ENCODE measurements around the gene CDH4. TPM values are rescaled to one million over a fixed set of nuclear protein-coding genes. Genes with fewer than 3 reads are reported as not detected.

CDH4 gene
- total RNA-seq, 1 experiment from 2014 or later: 5.3 TPM

GRCh38 chr20:61661025-61661424 is 409.0 kb downstream of the CDH4 start (continued):
- no peak for TF ChIP-seq ATF6 (CRISPR knock-in tag; IDR thresholded peaks at IDR 0.05)
- TF ChIP-seq, protein P1, sequence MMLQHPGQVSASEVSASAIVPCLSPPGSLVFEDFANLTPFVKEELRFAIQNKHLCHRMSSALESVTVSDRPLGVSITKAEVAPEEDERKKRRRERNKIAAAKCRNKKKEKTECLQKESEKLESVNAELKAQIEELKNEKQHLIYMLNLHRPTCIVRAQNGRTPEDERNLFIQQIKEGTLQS (CRISPR knock-in tag; conservative IDR thresholded peaks at IDR 0.05): no peak
- TF ChIP-seq ETV6 (CRISPR knock-in tag; IDR thresholded peaks at IDR 0.05): no peak
- TF ChIP-seq USF2 (CRISPR knock-in tag; IDR thresholded peaks at IDR 0.05): no peak

DNA sequence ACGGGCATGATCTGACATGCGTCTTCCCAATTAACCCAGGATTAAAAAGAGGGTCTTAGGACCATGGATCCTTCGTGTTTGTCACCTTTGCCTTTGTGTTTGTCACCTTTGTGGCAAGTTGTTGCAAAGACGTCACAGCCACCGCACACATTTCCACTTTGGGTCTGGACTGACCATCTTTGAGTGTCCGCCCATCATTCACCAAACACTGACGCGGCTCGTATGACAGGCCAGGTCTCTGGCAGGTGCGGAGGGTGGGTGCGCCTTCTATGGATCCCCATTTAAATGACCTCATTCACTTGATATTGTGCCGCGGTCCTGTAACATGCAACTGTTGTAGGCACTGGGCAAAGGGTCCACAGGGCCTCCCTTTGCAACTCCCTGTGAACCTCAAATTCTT is 409.5 kb downstream of the CDH4 start:
- Mint-ChIP-seq H3K4me1 (no peaks in the 10 kb centered on the region), H3K27me3 (ENCODE audit: low read depth) (peaks cover 13% of the 10 kb centered on the region), H3K27ac (no peak overlapping the region), H3K36me3 (no peaks in the 10 kb centered on the region), H3K4me3 (no peak overlapping the region), H3K9me3 (no peaks in the 10 kb centered on the region)
- CTCF ChIA-PET: interaction anchor here (0.6 kb wide), 1 partner anchor 259 kb away, joined by 3 read pairs; no protein-coding TSS in a partner anchor
- POLR2A ChIA-PET: no interaction called here
- no peak for DNase-seq (ENCODE audit: low spot score)
- ATAC-seq: no peak
- TF ChIP-seq NFATC4 (CRISPR knock-in tag; IDR thresholded peaks at IDR 0.05): no peak
- TF ChIP-seq TP53 (CRISPR knock-in tag; IDR thresholded peaks at IDR 0.05): no peak
- TF ChIP-seq MAX (CRISPR knock-in tag; IDR thresholded peaks at IDR 0.05): no peak

GRCh38 chr20:61662226-61662967 is 410.3 kb downstream of the CDH4 start:
- ChIA-PET POLR2A (no interaction called here), CTCF (interaction anchor here (1.1 kb wide), 1 partner anchor 50 kb away, joined by 3 read pairs; no protein-coding TSS in a partner anchor)
- ATAC-seq: peak; percentile 92
- Mint-ChIP-seq H3K27ac (no peak overlapping the region), H3K4me3 (no peak overlapping the region), H3K4me1 (no peaks in the 10 kb centered on the region), H3K9me3 (no peaks in the 10 kb centered on the region), H3K27me3 (ENCODE audit: low read depth) (peaks cover 8% of the 10 kb centered on the region), H3K36me3 (no peaks in the 10 kb centered on the region)
- TF ChIP-seq GABPB1 (CRISPR knock-in tag; IDR thresholded peaks at IDR 0.05) (no peak), FOXK1 (CRISPR knock-in tag; IDR thresholded peaks at IDR 0.05) (no peak), STAT6 (CRISPR knock-in tag; conservative IDR thresholded peaks at IDR 0.05; ENCODE audit: low read depth) (no peak), TP53 (CRISPR knock-in tag; IDR thresholded peaks at IDR 0.05) (no peak), AFF4 (CRISPR knock-in tag; IDR thresholded peaks at IDR 0.05; ENCODE audit: borderline replicate concordance) (no peak), GRHL2 (CRISPR knock-in tag; IDR thresholded peaks at IDR 0.05; ENCODE audit: insufficient replicate concordance, severe bottlenecking) (no peak), ZNF219 (CRISPR knock-in tag; IDR thresholded peaks at IDR 0.05; ENCODE audit: borderline replicate concordance) (no peak), ZSCAN18 (CRISPR knock-in tag; IDR thresholded peaks at IDR 0.05) (no peak)
- DNase-seq (ENCODE audit: low spot score): peak; percentile 64
